Measurements from ENCODE around the gene RSPO4.

RSPO4 gene

DNA sequence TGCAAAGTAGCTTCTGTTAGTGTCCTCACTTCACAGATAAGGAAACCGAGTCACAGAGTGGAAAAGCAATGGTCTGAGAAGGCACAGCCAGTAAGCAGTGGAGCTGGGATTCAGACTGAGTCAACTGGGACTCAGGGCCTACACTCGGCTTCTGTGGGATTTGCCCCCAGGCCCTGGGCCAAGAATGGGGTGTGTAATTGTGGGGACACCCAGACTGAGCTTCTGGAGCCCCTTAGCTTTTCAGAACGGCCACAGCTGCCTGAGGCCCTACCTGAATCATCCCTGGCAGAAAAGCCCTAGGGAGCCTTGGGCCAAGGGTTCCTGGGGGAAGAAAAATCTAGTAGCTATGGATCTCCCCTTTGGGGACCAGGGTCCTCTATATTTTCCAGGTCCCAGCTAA lies 92.5 kb downstream of the RSPO4 start:
- Histone ChIP-seq H3K36me3 (ENCODE audit: control insufficient read depth, insufficient read depth, low read length) (no peaks in the 10 kb centered on the region), H3K27ac (ENCODE audit: low read depth, low read length, severe bottlenecking) (no peak overlapping the region), H3K4me1 (ENCODE audit: control insufficient read depth, insufficient read depth, low read length, poor library complexity, severe bottlenecking) (peaks cover 6% of the 10 kb centered on the region), H3K4me3 (ENCODE audit: extremely low read depth, insufficient read depth, low read length, poor library complexity, severe bottlenecking) (no peak overlapping the region), H3K9me3 (ENCODE audit: control insufficient read depth, low read length) (no peaks in the 10 kb centered on the region)
- WGBS, 2 experiments (ENCODE audit: insufficient coverage in 2 of 2), result 73 to 94% methylated on average over 3 of the region's 3 CpGs

All from mesodermal cell (in vitro differentiated cells).